Measurements from ENCODE around the gene NDST3. TPM values are rescaled to one million over a fixed set of nuclear protein-coding genes. Genes with fewer than 3 reads are reported as not detected.
A peak's percentile ranks its signal among the peaks of the same experiment; 100 is the strongest.

NDST3 gene
- total and polyA plus RNA-seq, 12 donors = 0.10 to 0.70 (median 0.35) TPM; not detected in 3

- no peaks in the 10 kb centered on the region for H3K36me3 ChIP-seq (replicated peaks in 1 of 2)
- intact Hi-C loops (cut with DNase I) = no loop called here
- H3K4me1 ChIP-seq (replicated peaks in 1 of 2) = no peaks in the 10 kb centered on the region
- TF ChIP-seq CTCF (IDR thresholded peaks at IDR 0.05) (peak; percentile 40 to 72 (median 48)), POLR2A (IDR thresholded peaks at IDR 0.05) (no peak)
- DNase-seq = no peak
- no peak overlapping the region for H3K4me3 ChIP-seq
- WGBS, 4 donors = 0 to 2% (median 1%) methylated on average over 2 of the region's 2 CpGs
- H3K27ac ChIP-seq = no peak overlapping the region
- peaks cover 4% of the 10 kb centered on the region for H3K27me3 ChIP-seq
- no peaks in the 10 kb centered on the region for H3K9me3 ChIP-seq (replicated peaks in 1 of 3)
Observed at GRCh38 chr4:118270492-118270891, 236.2 kb downstream of the NDST3 start.

GRCh38 chr4:118271788-118272187, 237.5 kb downstream of the NDST3 start:
- Histone ChIP-seq H3K4me3 (no peak overlapping the region), H3K36me3 (replicated peaks in 1 of 2) (no peaks in the 10 kb centered on the region), H3K9me3 (replicated peaks in 1 of 3) (no peaks in the 10 kb centered on the region), H3K4me1 (replicated peaks in 1 of 2) (no peaks in the 10 kb centered on the region), H3K27me3 (no peaks in the 10 kb centered on the region), H3K27ac (no peak overlapping the region)
- DNase-seq = no peak
- 76 to 87% (median 78%) methylated on average over 2 of the region's 2 CpGs for WGBS, 4 donors
- intact Hi-C loops (cut with DNase I) = no loop called here
- TF ChIP-seq POLR2A (IDR thresholded peaks at IDR 0.05) (no peak), CTCF (IDR thresholded peaks at IDR 0.05) (no peak)

GRCh38 chr4:118273642-118274041, 239.4 kb downstream of the NDST3 start:
- no peak overlapping the region for H3K4me3 ChIP-seq
- no peaks in the 10 kb centered on the region for H3K9me3 ChIP-seq (replicated peaks in 1 of 3)
- H3K36me3 ChIP-seq (replicated peaks in 1 of 2) = no peaks in the 10 kb centered on the region
- no peak overlapping the region for H3K27ac ChIP-seq
- no peaks in the 10 kb centered on the region for H3K4me1 ChIP-seq (replicated peaks in 1 of 2)
- H3K27me3 ChIP-seq = no peaks in the 10 kb centered on the region
- TF ChIP-seq CTCF (IDR thresholded peaks at IDR 0.05) (no peak), POLR2A (IDR thresholded peaks at IDR 0.05) (no peak)
- intact Hi-C loops (cut with DNase I) = no loop called here
- no peak for DNase-seq
- WGBS, 4 donors = 76 to 86% (median 83%) methylated on average over 1 of the region's 1 CpG

GRCh38 chr4:118276580-118276979, 242.3 kb downstream of the NDST3 start:
- no peaks in the 10 kb centered on the region for H3K36me3 ChIP-seq (replicated peaks in 1 of 2)
- no peak for DNase-seq
- H3K4me1 ChIP-seq (replicated peaks in 1 of 2) = peaks cover 0 to 22% of the 10 kb centered on the region in 2 donors
- H3K27ac ChIP-seq = no peak overlapping the region
- no peak overlapping the region for H3K4me3 ChIP-seq
- WGBS, 4 donors = 70 to 87% (median 78%) methylated on average over 2 of the region's 2 CpGs
- no peaks in the 10 kb centered on the region for H3K27me3 ChIP-seq
- TF ChIP-seq POLR2A (IDR thresholded peaks at IDR 0.05) = no peak
- no peak for TF ChIP-seq CTCF (IDR thresholded peaks at IDR 0.05)
- no peaks in the 10 kb centered on the region for H3K9me3 ChIP-seq (replicated peaks in 1 of 3)
- intact Hi-C loops (cut with DNase I) = no loop called here

All from adrenal gland (tissue), 12 donors.